ENCODE measurements around the gene OLIG1. TPM values are rescaled to one million over a fixed set of nuclear protein-coding genes. Genes with fewer than 3 reads are reported as not detected.

OLIG1 gene
- total RNA-seq, 3 donors from 2014 or later = not detected

GRCh38 chr21:33041981-33042380, 28.0 kb upstream of the OLIG1 start:
- peaks cover 0 to 41% of the 10 kb centered on the region in 2 donors for H3K27me3 ChIP-seq
- H3K4me3 ChIP-seq = no peak overlapping the region
- no peak for DNase-seq (ENCODE audit: low spot score in 2 of 2)
- H3K9me3 ChIP-seq = no peaks in the 10 kb centered on the region
- H3K4me1 ChIP-seq = no peaks in the 10 kb centered on the region
- no peaks in the 10 kb centered on the region for H3K36me3 ChIP-seq
- no peak overlapping the region for H3K27ac ChIP-seq
- TF ChIP-seq POLR2A (IDR thresholded peaks at IDR 0.05) (no peak), POLR2AphosphoS5 (IDR thresholded peaks at IDR 0.05) (no peak), CTCF (IDR thresholded peaks at IDR 0.05) (no peak)
- intact Hi-C loops (cut with DNase I; ENCODE audit: low total_unique reads) = no loop called here

DNA sequence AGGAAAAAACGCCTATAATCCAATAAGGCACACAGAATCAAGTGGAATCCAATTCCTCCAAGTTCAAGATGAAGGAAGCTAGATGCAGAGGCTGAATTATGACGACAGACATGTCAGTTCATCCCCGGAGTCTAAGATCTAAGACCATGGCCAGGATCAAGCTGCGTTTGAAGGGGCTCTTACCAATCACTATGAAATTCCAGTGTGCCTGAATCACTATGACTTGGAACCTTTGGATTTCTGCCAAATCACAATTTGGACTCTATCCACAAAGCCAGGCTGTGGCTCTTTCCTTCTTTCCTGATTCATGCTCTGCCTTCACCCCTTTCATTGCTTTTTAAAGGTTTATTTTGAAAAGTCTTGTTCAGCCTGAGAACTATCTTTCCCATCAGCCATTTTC, 27.1 kb upstream of the OLIG1 start:
- intact Hi-C loops (cut with DNase I; ENCODE audit: low total_unique reads) = no loop called here
- TF ChIP-seq POLR2AphosphoS5 (IDR thresholded peaks at IDR 0.05) (no peak), POLR2A (IDR thresholded peaks at IDR 0.05) (no peak), CTCF (IDR thresholded peaks at IDR 0.05) (no peak)
- DNase-seq (ENCODE audit: low spot score in 2 of 2) = no peak
- Histone ChIP-seq H3K4me1 (no peaks in the 10 kb centered on the region), H3K36me3 (no peaks in the 10 kb centered on the region), H3K27ac (no peak overlapping the region), H3K4me3 (no peak overlapping the region), H3K27me3 (peaks cover 0 to 41% of the 10 kb centered on the region in 2 donors), H3K9me3 (no peaks in the 10 kb centered on the region)

DNA sequence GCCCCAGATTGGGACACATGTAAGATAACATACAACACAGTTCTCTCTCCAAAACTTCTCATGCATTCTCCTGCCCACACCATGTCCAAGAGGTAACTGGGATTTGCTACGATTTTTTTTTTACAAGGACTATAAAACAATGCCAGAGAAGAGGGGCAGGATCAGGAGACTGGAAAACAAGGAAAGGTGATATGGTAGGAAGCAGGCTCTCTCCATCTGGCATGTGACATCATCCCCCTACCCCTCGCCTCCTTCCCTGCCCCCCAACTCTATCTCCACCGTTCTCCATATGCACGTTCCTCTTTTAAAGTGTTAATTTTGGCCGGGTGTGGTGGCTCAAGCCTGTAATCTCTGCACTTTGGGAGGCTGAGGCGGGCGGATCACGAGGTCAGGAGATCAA, 23.5 kb upstream of the OLIG1 start:
- intact Hi-C loops (cut with DNase I; ENCODE audit: low total_unique reads) = no loop called here
- no peaks in the 10 kb centered on the region for H3K9me3 ChIP-seq
- no peaks in the 10 kb centered on the region for H3K4me1 ChIP-seq
- H3K4me3 ChIP-seq = no peak overlapping the region
- H3K27ac ChIP-seq = no peak overlapping the region
- peaks cover 0 to 28% of the 10 kb centered on the region in 2 donors for H3K27me3 ChIP-seq
- TF ChIP-seq POLR2A (IDR thresholded peaks at IDR 0.05) (no peak), CTCF (IDR thresholded peaks at IDR 0.05) (no peak), POLR2AphosphoS5 (IDR thresholded peaks at IDR 0.05) (no peak)
- no peak for DNase-seq (ENCODE audit: low spot score in 2 of 2)
- H3K36me3 ChIP-seq = no peaks in the 10 kb centered on the region

- Histone ChIP-seq H3K27ac (no peak overlapping the region), H3K4me1 (no peaks in the 10 kb centered on the region), H3K4me3 (no peak overlapping the region), H3K9me3 (no peaks in the 10 kb centered on the region), H3K27me3 (peaks cover 0 to 21% of the 10 kb centered on the region in 2 donors), H3K36me3 (no peaks in the 10 kb centered on the region)
- no peak for DNase-seq (ENCODE audit: low spot score in 2 of 2)
- intact Hi-C loops (cut with DNase I; ENCODE audit: low total_unique reads) = no loop called here
- no peak for TF ChIP-seq CTCF (IDR thresholded peaks at IDR 0.05)
- no peak for TF ChIP-seq POLR2A (IDR thresholded peaks at IDR 0.05)
- no peak for TF ChIP-seq POLR2AphosphoS5 (IDR thresholded peaks at IDR 0.05)
Measured at GRCh38 chr21:33047231-33047630, 22.7 kb upstream of the OLIG1 start.

DNA sequence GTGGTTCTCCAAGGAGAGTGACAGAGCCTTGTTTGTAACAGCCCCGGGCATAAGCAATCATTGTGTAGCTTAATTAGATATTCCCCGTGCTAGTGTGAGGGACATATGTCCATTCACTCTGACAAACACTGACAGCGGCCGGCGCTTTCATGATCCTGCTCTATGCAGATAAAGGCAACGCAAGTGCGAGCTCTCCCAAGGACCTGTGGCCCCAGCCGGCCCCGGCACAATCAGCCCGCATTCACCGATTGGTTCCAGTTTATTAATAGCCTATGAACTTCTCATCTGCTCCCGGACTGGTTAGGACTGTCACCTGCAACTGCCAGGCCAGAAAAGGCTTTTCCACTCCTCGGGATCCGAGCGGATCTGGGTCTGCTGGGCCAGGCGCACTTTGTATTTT, 18.0 kb upstream of the OLIG1 start:
- Histone ChIP-seq H3K27ac (no peak overlapping the region), H3K4me1 (no peaks in the 10 kb centered on the region), H3K36me3 (no peaks in the 10 kb centered on the region), H3K27me3 (no peaks in the 10 kb centered on the region), H3K4me3 (no peak overlapping the region), H3K9me3 (no peaks in the 10 kb centered on the region)
- TF ChIP-seq POLR2AphosphoS5 (IDR thresholded peaks at IDR 0.05) (no peak), POLR2A (IDR thresholded peaks at IDR 0.05) (no peak), CTCF (IDR thresholded peaks at IDR 0.05) (no peak)
- no peak for DNase-seq (ENCODE audit: low spot score in 2 of 2)
- intact Hi-C loops (cut with DNase I; ENCODE audit: low total_unique reads) = no loop called here
